Muscle of leg (tissue), 11 donors: ENCODE data around the gene HIVEP1. TPM values are rescaled to one million over a fixed set of nuclear protein-coding genes. Genes with fewer than 3 reads are reported as not detected.
"Not testable (repeated sequence)": the region's sequence is repeated elsewhere in the genome, so short reads cannot be mapped to it uniquely, and the experiment has no call there.

Source experiments
- DNase-seq: peaks from one replicate; pipeline ENCODE4 v3.0.0; 2013
- H3K27ac ChIP-seq: one replicate; pipeline ENCODE4 v1.5.1; 2013; ENCODE audit warnings: mild to moderate bottlenecking, low read length, control low read depth
- H3K27me3 ChIP-seq: one replicate; pipeline ENCODE4 v1.6.1; 2013; ENCODE audit warnings: low read length; ENCODE audit not compliant: control insufficient read depth, insufficient read depth
- H3K36me3 ChIP-seq: one replicate; pipeline ENCODE4 v1.6.1; 2013; ENCODE audit warnings: low read length; ENCODE audit not compliant: control insufficient read depth, insufficient read depth
- H3K4me1 ChIP-seq: one replicate; pipeline ENCODE4 v1.6.1; 2013; ENCODE audit warnings: low read length; ENCODE audit not compliant: control insufficient read depth, insufficient read depth
- H3K4me3 ChIP-seq: one replicate; pipeline ENCODE4 v1.5.1; 2013; ENCODE audit warnings: low read length, control low read depth
- H3K9me3 ChIP-seq: replicated peaks from 2 replicates; pipeline ENCODE4 v1.6.1; 2013; ENCODE audit warnings: low read depth, low read length; ENCODE audit not compliant: control insufficient read depth
- WGBS: methylation state at CpG from one replicate; pipeline ENCODE4 v1.1.5; 2013; ENCODE audit warnings: missing lambda C conversion rate; ENCODE audit not compliant: insufficient coverage; 5-methylcytosine and 5-hydroxymethylcytosine counted together
- polyA plus RNA-seq, 8 donors: library from polyadenylated mRNA; unstranded; fragments of 120-200 nt; gene quantifications; one replicate each; pipeline versions ENCODE4 v1.2.1 to v1.2.3, GENCODE V29; 2013; ENCODE audit warnings: inconsistent platforms in 1 of 8, low replicate concordance in 1 of 8; ENCODE audit not compliant: insufficient read length in 8 of 8, insufficient read depth in 1 of 8
- total RNA-seq: library from RNA; stranded (reverse); fragments of 120-200 nt; gene quantifications from one replicate; pipeline ENCODE4 v1.2.4, GENCODE V29; 2013

HIVEP1 gene
- total and polyA plus RNA-seq, 9 donors: 16.7 to 27.8 (median 20.7) TPM

- Histone ChIP-seq H3K4me1 (no peaks in the 10 kb centered on the region), H3K36me3 (no peaks in the 10 kb centered on the region), H3K4me3 (no peak overlapping the region), H3K27ac (no peak overlapping the region), H3K9me3 (no peaks in the 10 kb centered on the region), H3K27me3 (no peaks in the 10 kb centered on the region)
- WGBS: no CpG with 5 or more reads among the region's 5 CpGs
- DNase-seq: peak; percentile 95
Measured at GRCh38 chr6:12173181-12173580, 161.1 kb downstream of the HIVEP1 start.

- H3K36me3 ChIP-seq: no peaks in the 10 kb centered on the region
- peak overlapping the region; percentile 48 for H3K27ac ChIP-seq
- H3K27me3 ChIP-seq: no peaks in the 10 kb centered on the region
- no CpG with 5 or more reads among the region's 2 CpGs for WGBS
- no peaks in the 10 kb centered on the region for H3K9me3 ChIP-seq
- peak; percentile 54 for DNase-seq
- no peak overlapping the region for H3K4me3 ChIP-seq
- no peaks in the 10 kb centered on the region for H3K4me1 ChIP-seq
Measured at GRCh38 chr6:12173661-12174060, 161.5 kb downstream of the HIVEP1 start.

GRCh38 chr6:12174878-12175277 lies 162.8 kb downstream of the HIVEP1 start:
- H3K27ac ChIP-seq: no peak overlapping the region
- 100% methylated on average over 1 of the region's 2 CpGs for WGBS

GRCh38 chr6:12175626-12176025 lies 163.5 kb downstream of the HIVEP1 start:
- Histone ChIP-seq H3K36me3 (no peaks in the 10 kb centered on the region), H3K9me3 (no peaks in the 10 kb centered on the region), H3K27ac (no peak overlapping the region), H3K4me1 (peaks cover 2% of the 10 kb centered on the region), H3K27me3 (no peaks in the 10 kb centered on the region), H3K4me3 (no peak overlapping the region)
- DNase-seq: no peak
- 85% methylated on average over 7 of the region's 8 CpGs for WGBS

More at GRCh38 chr6:12174878-12175277, 162.8 kb downstream of the HIVEP1 start:
- H3K4me1 ChIP-seq: peaks cover 2% of the 10 kb centered on the region
- no peaks in the 10 kb centered on the region for H3K27me3 ChIP-seq
- H3K36me3 ChIP-seq: no peaks in the 10 kb centered on the region
- DNase-seq: no peak
- no peaks in the 10 kb centered on the region for H3K9me3 ChIP-seq
- H3K4me3 ChIP-seq: no peak overlapping the region

GRCh38 chr6:12176782-12177181 lies 164.7 kb downstream of the HIVEP1 start:
- not testable (repeated sequence) for H3K27ac ChIP-seq, DNase-seq
- no CpG with 5 or more reads among the region's 3 CpGs for WGBS

GRCh38 chr6:12178521-12178920 lies 166.4 kb downstream of the HIVEP1 start:
- Histone ChIP-seq H3K36me3 (no peaks in the 10 kb centered on the region), H3K9me3 (no peaks in the 10 kb centered on the region), H3K4me1 (peaks cover 2% of the 10 kb centered on the region), H3K27ac (peak overlapping the region; percentile 48), H3K4me3 (no peak overlapping the region), H3K27me3 (no peaks in the 10 kb centered on the region)
- DNase-seq: peak; percentile 95
- WGBS: no CpG with 5 or more reads among the region's 3 CpGs

More at GRCh38 chr6:12176782-12177181, 164.7 kb downstream of the HIVEP1 start:
- not testable (repeated sequence) for H3K36me3 ChIP-seq, H3K4me1 ChIP-seq, H3K27me3 ChIP-seq, H3K9me3 ChIP-seq, H3K4me3 ChIP-seq

- no peak for DNase-seq
- WGBS: no CpG with 5 or more reads among the region's 4 CpGs
- Histone ChIP-seq H3K9me3 (no peaks in the 10 kb centered on the region), H3K27ac (no peak overlapping the region), H3K36me3 (no peaks in the 10 kb centered on the region), H3K27me3 (no peaks in the 10 kb centered on the region), H3K4me3 (no peak overlapping the region), H3K4me1 (peaks cover 2% of the 10 kb centered on the region)
Measured at GRCh38 chr6:12181481-12181880, 169.4 kb downstream of the HIVEP1 start.

- no peak overlapping the region for H3K4me3 ChIP-seq
- H3K36me3 ChIP-seq: no peaks in the 10 kb centered on the region
- no peaks in the 10 kb centered on the region for H3K9me3 ChIP-seq
- DNase-seq: no peak
- no peak overlapping the region for H3K27ac ChIP-seq
- WGBS: 96% methylated on average over 3 of the region's 5 CpGs
- peaks cover 2% of the 10 kb centered on the region for H3K4me1 ChIP-seq
- H3K27me3 ChIP-seq: no peaks in the 10 kb centered on the region
Measured at GRCh38 chr6:12182676-12183075, 170.6 kb downstream of the HIVEP1 start.

GRCh38 chr6:12185081-12185673 lies 173.1 kb downstream of the HIVEP1 start:
- 86% methylated on average over 5 of the region's 6 CpGs for WGBS
- no peaks in the 10 kb centered on the region for H3K27me3 ChIP-seq
- H3K9me3 ChIP-seq: no peaks in the 10 kb centered on the region
- H3K4me3 ChIP-seq: no peak overlapping the region
- DNase-seq: no peak
- H3K27ac ChIP-seq: no peak overlapping the region
- H3K36me3 ChIP-seq: no peaks in the 10 kb centered on the region
- H3K4me1 ChIP-seq: no peaks in the 10 kb centered on the region

- DNase-seq: peak; percentile 77
- H3K27ac ChIP-seq: no peak overlapping the region
- H3K4me1 ChIP-seq: no peaks in the 10 kb centered on the region
- H3K36me3 ChIP-seq: no peaks in the 10 kb centered on the region
- WGBS: no CpG with 5 or more reads among the region's 4 CpGs
- H3K27me3 ChIP-seq: no peaks in the 10 kb centered on the region
- H3K4me3 ChIP-seq: no peak overlapping the region
- H3K9me3 ChIP-seq: no peaks in the 10 kb centered on the region
Measured at GRCh38 chr6:12186528-12186927, 174.4 kb downstream of the HIVEP1 start.

- DNase-seq: no peak
- no peak overlapping the region for H3K4me3 ChIP-seq
- no peaks in the 10 kb centered on the region for H3K9me3 ChIP-seq
- no peak overlapping the region for H3K27ac ChIP-seq
- no peaks in the 10 kb centered on the region for H3K36me3 ChIP-seq
- no peaks in the 10 kb centered on the region for H3K4me1 ChIP-seq
- no peaks in the 10 kb centered on the region for H3K27me3 ChIP-seq
Measured at GRCh38 chr6:12189150-12189549, 177.0 kb downstream of the HIVEP1 start.
